Neural crest cell (in vitro differentiated cells): ENCODE results near the gene ING2. TPM values are rescaled to one million over a fixed set of nuclear protein-coding genes. Genes with fewer than 3 reads are reported as not detected.

Experiments used
- DNase-seq: peaks from one replicate; pipeline ENCODE4 v3.0.0; 2021; ENCODE audit warnings: low read depth, mixed read lengths, low spot score
- H3K27ac Mint-ChIP-seq: one replicate; pipeline ENCODE4 v1.8.0; 2021; ENCODE audit warnings: mild to moderate bottlenecking, mixed read lengths; ENCODE audit not compliant: unreplicated experiment
- H3K27me3 Mint-ChIP-seq: 2 replicates; pipeline ENCODE4 v1.8.0; 2021; ENCODE audit warnings: low read depth, mild to moderate bottlenecking, mixed read lengths
- H3K36me3 Mint-ChIP-seq: 2 replicates; pipeline ENCODE4 v1.8.0; 2021; ENCODE audit warnings: low read depth, mild to moderate bottlenecking, mixed read lengths
- H3K4me1 Mint-ChIP-seq: 2 replicates; pipeline ENCODE4 v1.8.0; 2021; ENCODE audit warnings: mixed read lengths
- H3K4me3 Mint-ChIP-seq: one replicate; pipeline ENCODE4 v1.8.0; 2021; ENCODE audit warnings: mild to moderate bottlenecking, mixed read lengths
- H3K9me3 Mint-ChIP-seq: 2 replicates; pipeline ENCODE4 v1.8.0; 2021; ENCODE audit warnings: mixed read lengths
- total RNA-seq: library from RNA; stranded (reverse); gene quantifications from 2 replicates; pipeline ENCODE4 v1.2.1, GENCODE V29; 2021
- TF ChIP-seq, protein P1 (sequence below): fragments of 200-600 bp; sonication (generic); conservative IDR thresholded peaks from 2 replicates; pipeline ENCODE4 v1.5.0; 2021; ENCODE audit warnings: antibody characterized with exemption, mild to moderate bottlenecking

Gene ING2
- total RNA-seq, 1 donor from 2014 or later: 16.9 TPM

DNA sequence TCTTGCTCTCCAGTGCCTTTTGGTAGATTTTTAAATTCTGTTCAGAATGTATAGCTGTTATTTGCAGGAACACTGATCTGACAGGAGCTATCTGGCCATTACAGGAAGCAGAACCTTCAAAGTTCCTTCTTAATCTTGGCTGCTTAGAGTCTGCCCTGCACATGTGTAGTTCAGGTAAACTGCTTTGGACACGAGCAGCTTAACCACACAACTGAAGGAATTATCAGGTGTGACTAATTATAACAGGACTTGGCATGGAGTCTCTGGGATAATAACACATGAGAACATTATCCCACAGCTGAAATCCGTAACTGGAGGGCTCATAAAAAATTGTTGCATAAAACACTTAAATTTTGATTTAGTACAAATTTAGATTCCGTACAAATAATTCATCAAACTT is 11.6 kb upstream of the ING2 start:
- peaks cover 29% of the 10 kb centered on the region for H3K36me3 Mint-ChIP-seq
- DNase-seq: no peak
- TF ChIP-seq, protein P1, sequence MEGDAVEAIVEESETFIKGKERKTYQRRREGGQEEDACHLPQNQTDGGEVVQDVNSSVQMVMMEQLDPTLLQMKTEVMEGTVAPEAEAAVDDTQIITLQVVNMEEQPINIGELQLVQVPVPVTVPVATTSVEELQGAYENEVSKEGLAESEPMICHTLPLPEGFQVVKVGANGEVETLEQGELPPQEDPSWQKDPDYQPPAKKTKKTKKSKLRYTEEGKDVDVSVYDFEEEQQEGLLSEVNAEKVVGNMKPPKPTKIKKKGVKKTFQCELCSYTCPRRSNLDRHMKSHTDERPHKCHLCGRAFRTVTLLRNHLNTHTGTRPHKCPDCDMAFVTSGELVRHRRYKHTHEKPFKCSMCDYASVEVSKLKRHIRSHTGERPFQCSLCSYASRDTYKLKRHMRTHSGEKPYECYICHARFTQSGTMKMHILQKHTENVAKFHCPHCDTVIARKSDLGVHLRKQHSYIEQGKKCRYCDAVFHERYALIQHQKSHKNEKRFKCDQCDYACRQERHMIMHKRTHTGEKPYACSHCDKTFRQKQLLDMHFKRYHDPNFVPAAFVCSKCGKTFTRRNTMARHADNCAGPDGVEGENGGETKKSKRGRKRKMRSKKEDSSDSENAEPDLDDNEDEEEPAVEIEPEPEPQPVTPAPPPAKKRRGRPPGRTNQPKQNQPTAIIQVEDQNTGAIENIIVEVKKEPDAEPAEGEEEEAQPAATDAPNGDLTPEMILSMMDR: no peak
- no peak overlapping the region for H3K4me3 Mint-ChIP-seq
- no peaks in the 10 kb centered on the region for H3K27me3 Mint-ChIP-seq
- no peaks in the 10 kb centered on the region for H3K9me3 Mint-ChIP-seq
- H3K4me1 Mint-ChIP-seq: peaks cover 9% of the 10 kb centered on the region
- no peak overlapping the region for H3K27ac Mint-ChIP-seq

DNA sequence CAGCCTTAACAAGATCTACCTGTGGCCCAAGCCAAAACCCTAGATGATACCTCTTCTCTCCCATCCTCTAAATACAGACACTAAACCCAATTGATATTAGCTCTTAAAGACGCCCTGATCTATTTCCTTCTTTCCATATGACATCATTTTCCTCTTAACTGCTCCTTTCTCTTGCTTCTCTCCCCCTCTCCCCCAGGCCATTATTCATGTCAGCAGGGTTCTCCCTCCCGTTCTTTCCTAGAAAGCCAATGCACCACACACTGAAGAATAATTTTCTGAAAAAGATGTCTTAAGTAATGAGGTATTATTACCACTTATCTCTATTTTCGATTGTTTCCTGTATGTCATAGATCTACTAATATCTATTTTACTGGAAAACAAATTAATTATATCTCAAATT is 9.7 kb upstream of the ING2 start:
- Mint-ChIP-seq H3K36me3 (peaks cover 29% of the 10 kb centered on the region), H3K27me3 (no peaks in the 10 kb centered on the region), H3K27ac (peak overlapping the region; percentile 51), H3K4me3 (no peak overlapping the region), H3K9me3 (no peaks in the 10 kb centered on the region), H3K4me1 (peaks cover 9% of the 10 kb centered on the region)
- no peak for DNase-seq
- TF ChIP-seq, protein P1: no peak

DNA sequence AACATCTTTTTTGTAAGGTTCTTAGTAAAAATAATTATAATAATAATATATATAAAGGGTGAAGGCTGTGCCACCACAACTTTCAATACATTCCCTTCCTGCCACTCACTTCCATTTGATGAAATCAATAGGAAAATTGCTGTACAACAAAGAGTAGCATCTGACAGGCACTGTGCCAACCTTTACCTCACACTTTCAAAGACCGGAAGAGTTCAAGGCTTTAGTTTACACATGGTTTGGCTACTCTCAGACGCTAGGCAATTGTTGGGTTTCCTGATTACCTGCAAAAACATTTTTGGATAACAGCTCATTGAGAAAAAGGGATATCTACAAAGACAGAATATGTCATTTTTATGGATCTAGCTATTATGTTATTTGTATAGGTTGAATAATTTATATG is 5.5 kb upstream of the ING2 start:
- no peak for DNase-seq
- H3K4me1 Mint-ChIP-seq: peaks cover 26% of the 10 kb centered on the region
- TF ChIP-seq, protein P1: no peak
- no peak overlapping the region for H3K4me3 Mint-ChIP-seq
- H3K27me3 Mint-ChIP-seq: no peaks in the 10 kb centered on the region
- no peak overlapping the region for H3K27ac Mint-ChIP-seq
- H3K9me3 Mint-ChIP-seq: no peaks in the 10 kb centered on the region
- H3K36me3 Mint-ChIP-seq: peaks cover 6% of the 10 kb centered on the region

DNA sequence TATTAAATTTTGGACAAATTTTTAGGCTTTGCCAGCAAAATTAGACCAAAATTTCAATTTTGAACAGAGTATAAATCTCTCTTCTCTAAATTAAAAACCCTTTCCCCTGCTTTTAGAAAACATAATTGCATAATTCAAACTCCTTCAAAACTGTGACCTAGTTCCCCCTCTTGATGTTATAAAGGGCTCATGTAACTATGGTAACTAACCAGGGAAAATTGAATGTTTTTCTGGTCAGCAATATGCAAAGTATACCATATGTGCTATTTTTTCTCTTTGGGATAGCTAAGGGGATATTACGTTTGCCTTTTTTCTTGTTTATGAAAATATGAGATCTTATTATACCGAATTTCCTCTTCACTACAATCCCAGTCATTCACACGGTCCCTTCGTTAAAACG is 5.1 kb upstream of the ING2 start:
- Mint-ChIP-seq H3K36me3 (peaks cover 5% of the 10 kb centered on the region), H3K27ac (no peak overlapping the region), H3K9me3 (no peaks in the 10 kb centered on the region), H3K4me3 (no peak overlapping the region), H3K27me3 (no peaks in the 10 kb centered on the region), H3K4me1 (peaks cover 26% of the 10 kb centered on the region)
- DNase-seq: no peak
- TF ChIP-seq, protein P1: no peak

DNA sequence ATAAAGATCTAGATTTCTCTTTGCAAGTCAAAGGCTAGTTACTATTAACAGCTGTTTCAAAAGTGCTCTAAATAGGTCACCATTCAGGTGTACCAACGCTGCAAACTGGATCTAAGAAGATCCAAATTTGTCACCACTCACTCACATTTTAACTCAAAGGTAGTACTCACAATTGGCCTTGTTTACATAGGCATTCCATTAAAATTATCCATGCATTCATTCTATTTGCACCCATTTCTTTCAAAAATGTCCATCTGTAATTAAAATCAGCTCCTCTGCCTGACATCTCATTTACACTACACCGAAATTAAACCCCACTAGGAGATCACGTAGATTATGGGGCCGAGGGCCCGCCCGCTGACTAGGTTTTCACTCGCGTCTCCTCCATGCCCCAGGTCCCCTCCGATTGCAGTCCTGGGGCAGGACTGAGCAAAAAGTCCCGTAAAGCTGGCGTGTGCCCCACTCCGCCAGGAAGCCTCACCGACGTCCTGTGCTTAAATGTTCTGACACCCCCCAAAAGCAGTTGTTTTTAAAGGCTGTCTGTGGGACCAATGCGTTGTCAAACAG is 1.3 kb upstream of the ING2 start:
- TF ChIP-seq, protein P1: no peak
- H3K9me3 Mint-ChIP-seq: no peaks in the 10 kb centered on the region
- H3K36me3 Mint-ChIP-seq: no peaks in the 10 kb centered on the region
- DNase-seq: no peak
- H3K4me1 Mint-ChIP-seq: peaks cover 22% of the 10 kb centered on the region
- peak overlapping the region; percentile 61 for H3K27ac Mint-ChIP-seq
- H3K4me3 Mint-ChIP-seq: peak overlapping the region; percentile 89
- H3K27me3 Mint-ChIP-seq: no peaks in the 10 kb centered on the region
